ENCODE data around the gene KPNA4.

DNA sequence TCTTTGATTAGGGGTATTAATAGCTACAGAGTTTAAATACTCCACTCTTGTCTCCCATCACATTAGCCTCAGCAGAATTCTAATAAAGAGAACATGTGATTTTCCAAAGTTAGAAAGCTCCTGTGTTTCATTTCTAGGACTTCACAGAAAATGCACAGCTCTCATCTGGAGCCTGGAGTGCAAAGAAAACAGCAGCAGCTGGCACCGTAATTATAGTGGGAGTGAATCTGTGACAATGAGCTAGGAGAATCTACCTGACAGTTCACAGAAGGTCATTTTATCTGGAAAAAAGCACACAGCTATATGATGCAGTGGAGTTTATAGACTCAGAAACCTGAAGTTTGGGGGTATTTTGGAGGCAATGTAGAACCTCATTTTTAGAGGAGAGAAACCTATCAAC lies 110.4 kb downstream of the KPNA4 start:
- TF ChIP-seq, protein P1, sequence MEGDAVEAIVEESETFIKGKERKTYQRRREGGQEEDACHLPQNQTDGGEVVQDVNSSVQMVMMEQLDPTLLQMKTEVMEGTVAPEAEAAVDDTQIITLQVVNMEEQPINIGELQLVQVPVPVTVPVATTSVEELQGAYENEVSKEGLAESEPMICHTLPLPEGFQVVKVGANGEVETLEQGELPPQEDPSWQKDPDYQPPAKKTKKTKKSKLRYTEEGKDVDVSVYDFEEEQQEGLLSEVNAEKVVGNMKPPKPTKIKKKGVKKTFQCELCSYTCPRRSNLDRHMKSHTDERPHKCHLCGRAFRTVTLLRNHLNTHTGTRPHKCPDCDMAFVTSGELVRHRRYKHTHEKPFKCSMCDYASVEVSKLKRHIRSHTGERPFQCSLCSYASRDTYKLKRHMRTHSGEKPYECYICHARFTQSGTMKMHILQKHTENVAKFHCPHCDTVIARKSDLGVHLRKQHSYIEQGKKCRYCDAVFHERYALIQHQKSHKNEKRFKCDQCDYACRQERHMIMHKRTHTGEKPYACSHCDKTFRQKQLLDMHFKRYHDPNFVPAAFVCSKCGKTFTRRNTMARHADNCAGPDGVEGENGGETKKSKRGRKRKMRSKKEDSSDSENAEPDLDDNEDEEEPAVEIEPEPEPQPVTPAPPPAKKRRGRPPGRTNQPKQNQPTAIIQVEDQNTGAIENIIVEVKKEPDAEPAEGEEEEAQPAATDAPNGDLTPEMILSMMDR (IDR thresholded peaks at IDR 0.05; ENCODE audit: low read depth, low read length, poor library complexity, severe bottlenecking) = no peak
- no peak for TF ChIP-seq EZH2phosphoT487 (IDR thresholded peaks at IDR 0.05; ENCODE audit: borderline replicate concordance, low read length)
